Transverse colon (tissue), 4 donors: ENCODE measurements around the gene KCNJ5. TPM values are rescaled to one million over a fixed set of nuclear protein-coding genes. Genes with fewer than 3 reads are reported as not detected.

Experiments
- DNase-seq: peaks from one replicate; pipeline ENCODE4 v3.0.0-alpha.2; 2019
- H3K27ac ChIP-seq, 4 donors: fragments of 200-600 bp; sonication (generic); 2 replicates each; pipeline ENCODE4 v1.5.1; 2016 to 2018; ENCODE audit warnings: inconsistent platforms in 4 of 4
- H3K27me3 ChIP-seq: fragments of 200-600 bp; sonication (generic); 2 replicates; pipeline ENCODE4 v1.5.1; 2017; ENCODE audit warnings: inconsistent platforms
- H3K36me3 ChIP-seq, 4 donors: fragments of 200-600 bp; sonication (generic); 2 replicates each; pipeline ENCODE4 v1.5.1; 2017 to 2019; ENCODE audit warnings: inconsistent platforms in 4 of 4
- H3K4me1 ChIP-seq, 4 donors: fragments of 200-600 bp; sonication (generic); 2 replicates each; pipeline ENCODE4 v1.5.1; 2017 to 2020; ENCODE audit warnings: inconsistent platforms in 4 of 4
- H3K4me3 ChIP-seq, 4 donors: fragments of 200-600 bp; sonication (generic); 1 replicate in 1 of 4; 2 replicates in 3 of 4; pipeline versions ENCODE4 v1.5.1 to v1.6.1; 2017 to 2019; ENCODE audit warnings: inconsistent platforms in 4 of 4
- H3K9me3 ChIP-seq, 2 donors: fragments of 200-600 bp; sonication (generic); 2 replicates each; pipeline ENCODE4 v1.5.1; 2017 to 2019; ENCODE audit warnings: inconsistent platforms in 2 of 2
- CTCF ChIP-seq, 5 experiments: fragments of 200-600 bp in 3 of 5; fragments of 450-650 bp in 2 of 5; sonication (generic) in 3 of 5; IDR thresholded peaks; 1 replicate in 2 of 5; 2 replicates in 3 of 5; pipeline ENCODE4 v1.5.1; 2016 to 2017; ENCODE audit warnings: antibody characterized with exemption in 5 of 5, inconsistent platforms in 3 of 5, mild to moderate bottlenecking in 2 of 5, moderate library complexity in 1 of 5
- EP300 ChIP-seq: sonication (generic); formaldehyde crosslinking; IDR thresholded peaks from one replicate; pipeline ENCODE4 v1.6.1; 2017; ENCODE audit warnings: antibody characterized with exemption, low read depth
- POLR2A ChIP-seq: fragments of 450-650 bp; IDR thresholded peaks from one replicate; pipeline ENCODE4 v1.6.1; 2016; ENCODE audit warnings: antibody characterized with exemption, mild to moderate bottlenecking, moderate library complexity
- POLR2AphosphoS5 ChIP-seq, 3 donors: sonication (generic); formaldehyde crosslinking; IDR thresholded peaks; one replicate each; pipeline ENCODE4 v1.6.1; 2016; ENCODE audit warnings: antibody characterized with exemption in 3 of 3
- WGBS, 2 donors: methylation state at CpG; one replicate each; pipeline ENCODE4 v1.1.5; 2018; ENCODE audit warnings: low coverage in 1 of 2; 5-methylcytosine and 5-hydroxymethylcytosine counted together
- in situ Hi-C, 4 donors: fragments of 200-750 bp; cut with MboI; loops; one replicate each; pipeline versions ENCODE4 v1.15.0 to v1.15.1; 2017; ENCODE audit warnings: low sequenced_read_pairs in 3 of 4, low pct_ligation_motif_present in 1 of 4, low pct_unique_long_range_greater_than_20kb in 1 of 4
- intact Hi-C: fragments of 100-400 bp; cut with DNase I; formaldehyde crosslinking; loops from one replicate; pipeline ENCODE4 v1.15.1; 2023; ENCODE audit warnings: low total_unique reads
- total RNA-seq, 4 donors: library from RNA; depleted of rRNA; stranded (reverse); fragments of >200 nt; gene quantifications; one replicate each; pipeline ENCODE4 v1.1.0, GENCODE V29; 2016

Gene KCNJ5
- total RNA-seq, 4 donors from 2014 or later: 0.14 to 17.1 (median 7.4) TPM

DNA sequence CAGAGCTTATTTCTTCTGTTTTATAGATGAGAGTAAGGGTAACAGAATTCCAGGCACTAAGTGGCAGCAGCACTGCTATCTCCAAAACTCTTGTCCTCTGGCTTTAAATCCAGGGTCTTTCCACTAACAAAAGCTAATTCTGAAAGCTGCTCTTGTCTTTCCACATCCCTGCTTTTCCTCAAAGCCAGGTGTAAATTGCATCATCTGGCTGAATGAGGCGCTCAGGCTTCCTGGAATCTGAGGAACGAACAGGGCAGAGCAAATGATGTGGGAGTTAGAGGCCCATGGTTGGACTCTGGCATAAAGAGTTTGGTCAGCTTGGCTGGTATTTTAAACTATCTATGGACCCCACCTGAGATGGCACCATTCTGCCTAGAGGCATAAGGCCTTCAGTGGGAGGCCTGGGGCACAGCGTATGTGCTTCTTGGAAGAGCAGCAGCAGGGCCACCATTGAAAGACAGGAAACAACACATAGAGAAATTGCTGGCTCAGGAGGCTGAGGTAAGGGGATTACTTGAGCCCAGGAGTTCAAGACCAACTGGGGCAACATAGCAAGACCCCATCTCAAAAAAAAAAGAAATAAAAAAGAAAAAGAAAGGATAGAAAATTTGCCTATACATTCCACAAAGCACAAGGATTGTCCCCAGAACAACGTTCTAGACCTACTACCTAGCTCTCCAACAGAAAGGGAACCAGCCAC lies 1.9 kb downstream of the KCNJ5 start:
- H3K27ac ChIP-seq: no peak overlapping the region
- WGBS, 2 donors: 84 to 85% methylated on average over 3 to 4 of the region's 4 CpGs

DNA sequence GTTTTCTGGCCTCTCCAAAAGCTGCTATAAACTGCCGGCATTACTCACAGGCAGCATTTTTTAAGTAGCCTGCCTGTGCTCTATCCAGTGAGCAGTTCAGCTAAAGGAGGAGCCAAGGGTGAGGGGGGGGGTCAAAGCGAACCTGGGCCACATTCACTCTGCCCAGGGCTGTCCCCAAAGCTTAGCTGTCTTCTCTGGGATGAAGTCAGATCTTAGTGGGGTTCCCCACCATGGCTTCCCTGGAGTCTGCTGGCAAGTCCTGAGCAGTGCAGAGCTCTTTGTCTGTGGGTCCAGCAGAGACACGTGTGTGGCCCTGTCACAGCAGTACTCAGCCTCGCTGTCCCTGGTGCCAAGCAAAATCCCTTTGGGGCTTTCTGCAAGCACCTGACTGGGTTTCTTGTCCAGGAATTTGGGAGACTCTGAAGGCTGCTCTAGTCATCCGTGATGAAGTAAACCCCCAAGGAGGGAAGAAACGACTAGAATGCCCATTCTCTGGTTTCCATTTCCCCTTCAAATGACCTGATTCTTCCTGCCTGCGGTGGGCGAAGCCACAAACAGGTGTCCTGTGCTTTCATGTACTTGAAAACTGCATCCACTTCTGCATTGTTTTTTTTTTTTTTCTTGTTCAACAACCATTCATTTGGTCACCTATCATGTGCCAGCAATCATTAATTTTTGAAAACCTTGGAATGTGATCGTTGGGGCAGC lies 2.6 kb downstream of the KCNJ5 start:
- 68 to 75% methylated on average over 3 to 9 of the region's 9 CpGs for WGBS, 2 donors
- in situ Hi-C loops: loop anchor here in 2 of 4 donors (25.0 kb wide), 1 partner anchor 444 kb away; no protein-coding TSS in a partner anchor
- intact Hi-C loops: no loop called here
- Histone ChIP-seq H3K27me3 (peaks cover 32% of the 10 kb centered on the region), H3K4me3 (no peak overlapping the region), H3K36me3 (no peaks in the 10 kb centered on the region), H3K9me3 (no peaks in the 10 kb centered on the region), H3K4me1 (peaks cover 6 to 32% (median 11%) of the 10 kb centered on the region in 4 donors), H3K27ac (no peak overlapping the region)
- no peak for DNase-seq
- no peak for TF ChIP-seq POLR2AphosphoS5 (IDR thresholded peaks at IDR 0.05)
- no peak for TF ChIP-seq EP300

More for the DNA sequence above, 1.9 kb downstream of the KCNJ5 start:
- Histone ChIP-seq H3K27me3 (peaks cover 37% of the 10 kb centered on the region), H3K4me1 (peaks cover 6 to 32% (median 11%) of the 10 kb centered on the region in 4 donors), H3K36me3 (no peaks in the 10 kb centered on the region), H3K9me3 (no peaks in the 10 kb centered on the region), H3K4me3 (no peak overlapping the region)
- in situ Hi-C loops: loop anchor here in 2 of 4 donors (25.0 kb wide), 1 partner anchor 444 kb away; no protein-coding TSS in a partner anchor
- intact Hi-C loops: no loop called here
- TF ChIP-seq CTCF (IDR thresholded peaks at IDR 0.05): no peak
- TF ChIP-seq POLR2AphosphoS5 (IDR thresholded peaks at IDR 0.05): no peak
- TF ChIP-seq EP300: no peak
- no peak for TF ChIP-seq POLR2A
- DNase-seq: no peak

- no peak overlapping the region for H3K4me3 ChIP-seq
- in situ Hi-C loops: loop anchor here in 2 of 4 donors (25.0 kb wide), 1 partner anchor 443 kb away; no protein-coding TSS in a partner anchor
These were observed 3.1 kb downstream of the KCNJ5 start for GRCh38 chr11:128894286-128894681.

DNA sequence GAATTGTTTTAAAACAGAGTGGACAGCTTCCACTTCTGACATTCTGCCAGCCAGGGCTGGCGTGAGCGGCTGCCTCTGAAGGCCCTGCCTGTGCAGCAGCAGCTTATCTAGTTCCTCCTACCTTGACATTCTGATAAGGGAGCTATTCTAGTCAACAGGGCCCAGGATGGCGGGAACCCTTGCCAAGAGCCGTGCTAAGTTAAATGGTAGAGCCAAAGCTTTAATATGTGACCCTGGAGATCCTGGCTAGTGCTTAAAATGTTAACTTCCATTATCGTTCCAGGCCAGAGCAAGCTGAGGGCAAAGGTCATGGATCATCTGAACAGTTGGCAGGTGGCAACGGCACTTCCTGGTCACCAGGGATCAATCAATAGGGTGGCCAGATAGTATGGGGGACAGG lies 3.5 kb downstream of the KCNJ5 start:
- no peak for TF ChIP-seq POLR2AphosphoS5 (IDR thresholded peaks at IDR 0.05)
- no peak for TF ChIP-seq EP300
- TF ChIP-seq CTCF (IDR thresholded peaks at IDR 0.05): no peak
- no peak for TF ChIP-seq POLR2A
- intact Hi-C loops (no loop called here), in situ Hi-C loops (loop anchor here in 2 of 4 donors (25.0 kb wide), 1 partner anchor 443 kb away; no protein-coding TSS in a partner anchor)
- no peak overlapping the region for H3K4me3 ChIP-seq
- no peak overlapping the region for H3K27ac ChIP-seq
- H3K9me3 ChIP-seq: no peaks in the 10 kb centered on the region
- peak; percentile 42 for DNase-seq
- peaks cover 24% of the 10 kb centered on the region for H3K27me3 ChIP-seq
- H3K36me3 ChIP-seq: no peaks in the 10 kb centered on the region
- WGBS, 2 donors: 17 to 55% methylated on average over 2 to 6 of the region's 6 CpGs
- H3K4me1 ChIP-seq: peaks cover 6 to 32% (median 11%) of the 10 kb centered on the region in 4 donors

More at GRCh38 chr11:128894286-128894681, 3.1 kb downstream of the KCNJ5 start:
- intact Hi-C loops: no loop called here
- TF ChIP-seq POLR2A (no peak), POLR2AphosphoS5 (IDR thresholded peaks at IDR 0.05) (no peak), EP300 (no peak)
- 51 to 57% methylated on average over 3 of the region's 3 CpGs for WGBS, 2 donors
- Histone ChIP-seq H3K27ac (no peak overlapping the region), H3K9me3 (no peaks in the 10 kb centered on the region), H3K36me3 (no peaks in the 10 kb centered on the region), H3K4me1 (peaks cover 6 to 32% (median 11%) of the 10 kb centered on the region in 4 donors), H3K27me3 (peaks cover 28% of the 10 kb centered on the region)
- no peak for DNase-seq

- H3K9me3 ChIP-seq: no peaks in the 10 kb centered on the region
- H3K36me3 ChIP-seq: no peaks in the 10 kb centered on the region
- TF ChIP-seq EP300: no peak
- no peak for TF ChIP-seq POLR2AphosphoS5 (IDR thresholded peaks at IDR 0.05)
- TF ChIP-seq POLR2A: no peak
- TF ChIP-seq CTCF (IDR thresholded peaks at IDR 0.05): no peak
- peaks cover 5 to 26% (median 6%) of the 10 kb centered on the region in 4 donors for H3K4me1 ChIP-seq
- intact Hi-C loops: no loop called here
- WGBS, 2 donors: 91% methylated on average over 8 of the region's 9 CpGs; no CpG with 5 or more reads in 1 of the 2 donors
- in situ Hi-C loops: loop anchor here in 2 of 4 donors (25.0 kb wide), 1 partner anchor 442 kb away; no protein-coding TSS in a partner anchor
- peaks cover 16% of the 10 kb centered on the region for H3K27me3 ChIP-seq
- H3K4me3 ChIP-seq: no peak overlapping the region
- no peak overlapping the region for H3K27ac ChIP-seq
- DNase-seq: no peak
These were observed 4.4 kb downstream of the KCNJ5 start for GRCh38 chr11:128895526-128895925.
